Fibroblast of lung (primary cell): ENCODE data around the gene SORT1. TPM values are rescaled to one million over a fixed set of nuclear protein-coding genes. Genes with fewer than 3 reads are reported as not detected.
"Not testable (repeated sequence)": the region's sequence is repeated elsewhere in the genome, so short reads cannot be mapped to it uniquely, and the experiment has no call there.

Experiments
- DNase-seq, 2 donors: peaks; one replicate each; pipeline versions ENCODE4 v3.0.0 to v3.0.0-alpha.2; 2010; ENCODE audit warnings: low read depth in 2 of 2
- H2AFZ ChIP-seq: 2 replicates; pipeline ENCODE4 v1.5.1; 2012; ENCODE audit warnings: low read length, control low read depth, inconsistent platforms
- H3K27ac ChIP-seq: 2 replicates; pipeline ENCODE4 v1.5.1; 2011; ENCODE audit warnings: low read length, control low read depth; ENCODE audit not compliant: insufficient read depth
- H3K27me3 ChIP-seq: 2 replicates; pipeline ENCODE4 v1.5.1; 2011; ENCODE audit warnings: mild to moderate bottlenecking, low read length; ENCODE audit not compliant: control insufficient read depth, insufficient read depth
- H3K36me3 ChIP-seq: 2 replicates; pipeline ENCODE4 v1.5.1; 2011; ENCODE audit warnings: low read length; ENCODE audit not compliant: control insufficient read depth, insufficient read depth
- H3K4me1 ChIP-seq: 2 replicates; pipeline ENCODE4 v1.5.1; 2011; ENCODE audit warnings: low read length; ENCODE audit not compliant: control insufficient read depth, insufficient read depth; ENCODE audit errors: extremely low read depth
- H3K4me2 ChIP-seq: 2 replicates; pipeline ENCODE4 v1.5.1; 2011; ENCODE audit warnings: low read length, control low read depth; ENCODE audit not compliant: insufficient read depth; ENCODE audit errors: extremely low read depth
- H3K4me3 ChIP-seq, 4 experiments: fragments of 200-600 bp in 1 of 4; sonication (generic) in 1 of 4; replicated peaks in 1 of 4; 2 replicates each; pipeline ENCODE4 v1.5.1; 2011 to 2016; ENCODE audit warnings: low read length in 4 of 4, low read depth in 3 of 4, mild to moderate bottlenecking in 3 of 4, control low read depth in 2 of 4, inconsistent platforms in 1 of 4, mixed read lengths in 1 of 4; ENCODE audit not compliant: insufficient read depth in 1 of 4; ENCODE audit errors: control extremely low read depth in 1 of 4
- H3K79me2 ChIP-seq: 2 replicates; pipeline ENCODE4 v1.5.1; 2012; ENCODE audit warnings: mild to moderate bottlenecking, low read length, inconsistent platforms; ENCODE audit not compliant: control insufficient read depth, insufficient read depth
- H3K9ac ChIP-seq: 2 replicates; pipeline ENCODE4 v1.5.1; 2011; ENCODE audit warnings: mild to moderate bottlenecking, low read length, control low read depth; ENCODE audit not compliant: insufficient read depth
- H3K9me3 ChIP-seq: 2 replicates; pipeline ENCODE4 v1.5.1; 2012; ENCODE audit warnings: low read depth, low read length; ENCODE audit not compliant: control insufficient read depth, insufficient read depth
- H4K20me1 ChIP-seq: 2 replicates; pipeline ENCODE4 v1.5.1; 2011; ENCODE audit warnings: low read length; ENCODE audit not compliant: control insufficient read depth, insufficient read depth; ENCODE audit errors: extremely low read depth
- EZH2 ChIP-seq: IDR thresholded peaks from 2 replicates; pipeline ENCODE4 v1.5.1; 2012; ENCODE audit warnings: low read length, control low read depth, mild to moderate bottlenecking; ENCODE audit errors: missing control alignments
- polyA plus RNA-seq, 2 donors: library from polyadenylated mRNA; depleted of rRNA in 1 of 2; stranded (reverse) in 1 of 2; unstranded in 1 of 2; fragments of >200 nt; gene quantifications; 2 replicates each; pipeline ENCODE4 v1.2.1, GENCODE V29; 2011 to 2012; ENCODE audit warnings: missing spikeins in 1 of 2
- total RNA-seq: library from RNA; depleted of rRNA; stranded (reverse); fragments of >200 nt; gene quantifications from 2 replicates; pipeline ENCODE4 v1.2.1, GENCODE V29; 2014
- TF ChIP-seq, protein P1 (sequence below), 2 donors: IDR thresholded peaks in 1 of 2; conservative IDR thresholded peaks in 1 of 2; 1 replicate in 1 of 2; 2 replicates in 1 of 2; pipeline ENCODE4 v1.5.1; 2011 to 2012; ENCODE audit warnings: low read length in 2 of 2, control low read depth in 1 of 2, inconsistent platforms in 1 of 2, low read depth in 1 of 2, mild to moderate bottlenecking in 1 of 2

The SORT1 gene
- total and polyA plus RNA-seq, 2 donors (not counting 1 experiment from before 2014, with no cell fraction given): 27.5 to 37.5 TPM

DNA sequence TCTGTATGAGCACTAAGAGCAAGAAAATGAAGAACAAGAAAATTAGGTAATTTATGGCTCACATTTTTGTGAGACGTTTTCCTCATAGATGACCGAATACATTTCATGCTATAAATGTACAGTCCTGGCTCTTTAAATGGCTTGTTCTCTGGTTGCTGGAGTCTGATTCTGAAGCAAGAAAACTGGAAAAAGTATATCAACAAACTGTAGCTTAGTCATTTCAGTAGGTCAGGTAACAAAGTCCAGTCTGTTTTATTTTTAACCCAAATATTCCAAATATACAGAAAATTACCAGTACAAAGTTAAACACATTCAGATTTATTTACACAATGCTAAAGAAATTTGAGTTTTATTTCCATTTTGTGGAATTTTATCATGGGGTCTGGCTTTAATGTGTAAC lies 88.4 kb downstream of the SORT1 start:
- no peak for DNase-seq

DNA sequence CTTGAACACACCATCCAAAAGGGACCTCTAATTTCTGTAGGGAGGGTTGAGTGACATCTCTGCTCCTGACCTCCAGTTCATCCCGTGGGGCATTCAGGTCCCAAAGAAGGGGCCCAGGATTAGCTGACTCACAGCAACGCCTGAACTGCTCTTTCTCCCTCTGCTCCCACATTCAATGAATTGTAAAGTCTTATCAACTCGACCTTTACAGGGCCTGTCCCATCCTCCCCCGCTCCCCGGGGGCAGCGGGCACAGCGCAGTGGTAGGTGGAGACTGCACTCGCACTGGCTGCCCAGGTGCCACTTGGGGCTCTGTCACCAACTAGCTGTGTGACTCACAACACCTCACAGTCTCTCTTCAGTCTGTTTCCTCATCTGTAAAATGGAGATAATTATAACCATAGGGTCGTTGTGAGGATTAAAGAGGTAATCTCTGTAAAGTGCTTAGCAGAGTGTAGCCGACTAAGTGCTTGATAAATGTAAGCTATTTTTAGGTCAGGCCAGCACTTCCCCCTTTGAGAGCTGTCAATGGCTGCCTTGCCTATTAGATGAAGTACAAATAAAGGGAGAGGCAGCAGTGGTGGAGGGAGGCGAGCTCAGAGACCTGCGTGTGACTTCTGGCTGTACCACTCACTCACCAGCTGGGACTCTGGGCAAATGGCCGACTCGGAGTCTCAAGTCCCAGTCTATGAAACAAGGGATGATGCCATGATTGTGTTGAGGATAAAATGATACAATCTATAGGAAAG lies 90.3 kb downstream of the SORT1 start:
- Histone ChIP-seq H3K4me2 (no peak overlapping the region), H3K79me2 (no peaks in the 10 kb centered on the region), H3K4me3 (no peak overlapping the region), H2AFZ (no peak overlapping the region), H3K27ac (no peak overlapping the region), H3K9me3 (no peaks in the 10 kb centered on the region), H4K20me1 (no peaks in the 10 kb centered on the region), H3K27me3 (no peaks in the 10 kb centered on the region), H3K9ac (no peak overlapping the region), H3K36me3 (no peaks in the 10 kb centered on the region), H3K4me1 (peaks cover 3% of the 10 kb centered on the region)
- TF ChIP-seq EZH2: no peak
- TF ChIP-seq, protein P1, sequence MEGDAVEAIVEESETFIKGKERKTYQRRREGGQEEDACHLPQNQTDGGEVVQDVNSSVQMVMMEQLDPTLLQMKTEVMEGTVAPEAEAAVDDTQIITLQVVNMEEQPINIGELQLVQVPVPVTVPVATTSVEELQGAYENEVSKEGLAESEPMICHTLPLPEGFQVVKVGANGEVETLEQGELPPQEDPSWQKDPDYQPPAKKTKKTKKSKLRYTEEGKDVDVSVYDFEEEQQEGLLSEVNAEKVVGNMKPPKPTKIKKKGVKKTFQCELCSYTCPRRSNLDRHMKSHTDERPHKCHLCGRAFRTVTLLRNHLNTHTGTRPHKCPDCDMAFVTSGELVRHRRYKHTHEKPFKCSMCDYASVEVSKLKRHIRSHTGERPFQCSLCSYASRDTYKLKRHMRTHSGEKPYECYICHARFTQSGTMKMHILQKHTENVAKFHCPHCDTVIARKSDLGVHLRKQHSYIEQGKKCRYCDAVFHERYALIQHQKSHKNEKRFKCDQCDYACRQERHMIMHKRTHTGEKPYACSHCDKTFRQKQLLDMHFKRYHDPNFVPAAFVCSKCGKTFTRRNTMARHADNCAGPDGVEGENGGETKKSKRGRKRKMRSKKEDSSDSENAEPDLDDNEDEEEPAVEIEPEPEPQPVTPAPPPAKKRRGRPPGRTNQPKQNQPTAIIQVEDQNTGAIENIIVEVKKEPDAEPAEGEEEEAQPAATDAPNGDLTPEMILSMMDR (conservative IDR thresholded peaks at IDR 0.05 in 1 of 2, IDR thresholded peaks at IDR 0.05 in 1 of 2; ENCODE audit: low read depth in 1 of 2, low read length in 2 of 2): no peak
- peak in 1 of 2 donors; percentile 18 for DNase-seq

More for the DNA sequence above, 88.4 kb downstream of the SORT1 start:
- Histone ChIP-seq H3K27ac (no peak overlapping the region), H3K4me3 (no peak overlapping the region), H3K4me2 (no peak overlapping the region), H3K9me3 (no peaks in the 10 kb centered on the region), H2AFZ (no peak overlapping the region), H4K20me1 (no peaks in the 10 kb centered on the region), H3K27me3 (no peaks in the 10 kb centered on the region), H3K36me3 (no peaks in the 10 kb centered on the region), H3K9ac (no peak overlapping the region), H3K79me2 (no peaks in the 10 kb centered on the region), H3K4me1 (peaks cover 3% of the 10 kb centered on the region)
- no peak for TF ChIP-seq EZH2

DNA sequence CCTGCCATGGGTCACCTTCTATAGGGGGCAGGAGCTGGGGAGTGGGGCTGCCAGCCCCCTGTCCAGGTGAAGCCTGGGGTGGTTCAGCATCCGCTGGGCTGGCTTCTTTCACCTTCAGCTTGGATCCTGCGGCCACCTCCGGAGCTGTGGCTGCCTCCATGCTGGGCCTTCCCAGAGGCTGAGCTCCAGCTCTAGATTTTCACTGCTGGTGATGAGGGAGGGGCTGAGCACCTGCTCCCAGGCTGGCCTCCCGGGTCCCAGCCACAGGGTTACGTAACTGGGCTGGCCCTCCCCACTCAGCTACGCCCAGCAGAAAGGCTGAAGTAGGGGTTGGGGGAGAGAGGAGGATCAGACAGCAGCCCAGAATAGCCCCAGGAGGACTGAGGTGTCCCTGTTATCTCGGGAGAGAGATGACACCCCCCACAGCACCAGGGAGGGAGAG lies 90.9 kb downstream of the SORT1 start, which contains the start of gene MYBPHL:
Gene MYBPHL (minus strand): TSS at position 180 of the 442 bp plus-strand sequence. CDS start 20 bp downstream, at position 160.
- TF ChIP-seq, protein P1 (conservative IDR thresholded peaks at IDR 0.05 in 1 of 2, IDR thresholded peaks at IDR 0.05 in 1 of 2; ENCODE audit: low read depth in 1 of 2, low read length in 2 of 2): no peak
- no peak for TF ChIP-seq EZH2
- Histone ChIP-seq H3K4me1 (peaks cover 3% of the 10 kb centered on the region), H3K36me3 (no peaks in the 10 kb centered on the region), H3K9ac (no peak within 1 kb of the TSS), H3K4me3 (no peak within 1 kb of the TSS), H2AFZ (no peak within 1 kb of the TSS), H3K27ac (no peak within 1 kb of the TSS), H3K9me3 (no peaks in the 10 kb centered on the region), H4K20me1 (no peaks in the 10 kb centered on the region), H3K79me2 (no peaks in the 10 kb centered on the region), H3K4me2 (no peak within 1 kb of the TSS), H3K27me3 (no peaks in the 10 kb centered on the region)
- DNase-seq: no peak

DNA sequence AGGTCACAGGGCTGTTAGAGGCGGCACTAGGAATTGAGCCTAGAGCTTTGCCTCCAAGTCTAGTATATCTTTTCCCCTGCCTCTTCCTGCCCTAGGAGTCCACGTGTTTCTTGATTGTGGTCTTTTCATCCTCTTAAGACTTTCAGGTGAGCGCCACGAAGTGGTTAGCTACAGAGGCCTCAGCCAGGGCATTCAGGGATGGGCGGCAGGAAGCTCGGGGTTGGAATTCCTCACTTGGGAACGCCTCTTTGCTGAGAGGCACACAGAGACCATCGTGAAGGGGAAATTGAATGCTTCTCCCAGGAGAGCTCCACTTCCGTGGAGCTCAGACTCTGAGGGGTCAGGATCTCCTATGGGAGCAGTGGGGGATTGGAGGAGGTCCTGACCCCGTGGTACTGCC lies 91.7 kb downstream of the SORT1 start:
- not testable (repeated sequence) for H2AFZ ChIP-seq, H3K36me3 ChIP-seq, H3K27ac ChIP-seq, H3K27me3 ChIP-seq, H3K9me3 ChIP-seq, H3K79me2 ChIP-seq, H3K4me2 ChIP-seq, H4K20me1 ChIP-seq, H3K4me3 ChIP-seq, H3K9ac ChIP-seq, DNase-seq, H3K4me1 ChIP-seq
